Keratinocyte (primary cell): ENCODE data around the gene USP44. TPM values are rescaled to one million over a fixed set of nuclear protein-coding genes. Genes with fewer than 3 reads are reported as not detected.

ENCODE experiments used
- DNase-seq: peaks from one replicate; pipeline ENCODE4 v3.0.0-alpha.2; 2011; ENCODE audit warnings: low read depth, missing footprints, low spot score
- FAIRE-seq: peaks from 2 replicates; lab custom pipeline; 2011; peaks lifted over from hg19 to GRCh38; lab: Jason Lieb, UNC
- H2AFZ ChIP-seq: 2 replicates; pipeline ENCODE4 v1.6.0; 2012; ENCODE audit warnings: low read length, control low read depth, inconsistent platforms; ENCODE audit not compliant: control insufficient read depth
- H3K27ac ChIP-seq: 2 replicates; pipeline ENCODE4 v1.5.1; 2011; ENCODE audit warnings: low read length; ENCODE audit not compliant: control insufficient read depth, insufficient read depth
- H3K27me3 ChIP-seq: 3 replicates; pipeline ENCODE4 v1.6.0; 2011; ENCODE audit warnings: low read length; ENCODE audit not compliant: control insufficient read depth, insufficient read depth; ENCODE audit errors: extremely low read depth
- H3K36me3 ChIP-seq, 2 experiments: 2 replicates in 1 of 2; 3 replicates in 1 of 2; pipeline ENCODE4 v1.5.1; 2011; ENCODE audit warnings: low read length in 2 of 2, mild to moderate bottlenecking in 1 of 2; ENCODE audit not compliant: control insufficient read depth in 2 of 2, insufficient read depth in 2 of 2; ENCODE audit errors: extremely low read depth in 1 of 2
- H3K4me1 ChIP-seq: 3 replicates; pipeline ENCODE4 v1.5.1; 2011; ENCODE audit warnings: low read length; ENCODE audit not compliant: control insufficient read depth, insufficient read depth; ENCODE audit errors: extremely low read depth
- H3K4me2 ChIP-seq: 3 replicates; pipeline ENCODE4 v1.6.0; 2011; ENCODE audit warnings: low read depth, low read length; ENCODE audit not compliant: control insufficient read depth, insufficient read depth; ENCODE audit errors: extremely low read depth
- H3K4me3 ChIP-seq, 3 experiments: fragments of 200-600 bp in 1 of 3; sonication (generic) in 1 of 3; 2 replicates in 2 of 3; 3 replicates in 1 of 3; pipeline ENCODE4 v1.5.1; 2011 to 2016; ENCODE audit warnings: low read length in 3 of 3, mild to moderate bottlenecking in 3 of 3, control low read depth in 2 of 3, inconsistent platforms in 1 of 3, low read depth in 1 of 3, mixed read lengths in 1 of 3, mixed run types in 1 of 3, moderate library complexity in 1 of 3; ENCODE audit not compliant: control insufficient read depth in 2 of 3, insufficient read depth in 2 of 3; ENCODE audit errors: extremely low read depth in 1 of 3
- H3K79me2 ChIP-seq: 2 replicates; pipeline ENCODE4 v1.6.0; 2012; ENCODE audit warnings: low read length; ENCODE audit not compliant: control insufficient read depth, insufficient read depth
- H3K9ac ChIP-seq: 3 replicates; pipeline ENCODE4 v1.6.0; 2011; ENCODE audit warnings: low read length; ENCODE audit not compliant: control insufficient read depth, insufficient read depth; ENCODE audit errors: extremely low read depth
- H3K9me1 ChIP-seq: 3 replicates; pipeline ENCODE4 v1.6.0; 2011; ENCODE audit warnings: low read length; ENCODE audit not compliant: control insufficient read depth, insufficient read depth; ENCODE audit errors: extremely low read depth
- H3K9me3 ChIP-seq: 2 replicates; pipeline ENCODE4 v1.5.1; 2012; ENCODE audit warnings: low read depth, low read length; ENCODE audit not compliant: control insufficient read depth
- H4K20me1 ChIP-seq: 3 replicates; pipeline ENCODE4 v1.6.0; 2011; ENCODE audit warnings: low read length; ENCODE audit not compliant: control insufficient read depth, insufficient read depth; ENCODE audit errors: extremely low read depth
- EZH2 ChIP-seq: IDR thresholded peaks from one replicate; pipeline ENCODE4 v1.6.1; 2012; ENCODE audit warnings: inconsistent platforms, mild to moderate bottlenecking, low read length, moderate library complexity
- dilution Hi-C: fragments of 300-500 bp; cut with MboI; formaldehyde crosslinking; loops from one replicate; pipeline ENCODE4 v1.7.0; 2020; ENCODE audit warnings: low sequenced_read_pairs; ENCODE audit not compliant: extremely low pct_ligation_motif_present
- polyA plus RNA-seq, 5 experiments: library from polyadenylated mRNA; depleted of rRNA in 3 of 5; stranded (reverse) in 3 of 5; stranded (forward) in 1 of 5; unstranded in 1 of 5; fragments of >200 nt; gene quantifications; 1 replicate in 1 of 5; 2 replicates in 3 of 5; 3 replicates in 1 of 5; pipeline versions ENCODE4 v1.2.1 to v1.2.3, GENCODE V29; 2011 to 2012; ENCODE audit warnings: missing spikeins in 2 of 5, low read depth in 1 of 5, low replicate concordance in 1 of 5
- TF ChIP-seq, protein P1 (sequence below), 3 experiments: IDR thresholded peaks in 1 of 3; conservative IDR thresholded peaks in 1 of 3; optimal IDR thresholded peaks in 1 of 3; 2 replicates in 2 of 3; 3 replicates in 1 of 3; pipeline versions ENCODE3 to v1.5.1; 2011; ENCODE audit warnings: low read length in 3 of 3, mild to moderate bottlenecking in 3 of 3, moderate library complexity in 2 of 3, control low read depth in 1 of 3, inconsistent platforms in 1 of 3; ENCODE audit not compliant: insufficient read depth in 2 of 3; ENCODE audit errors: extremely low read depth in 1 of 3

The USP44 gene
- polyA plus RNA-seq, 1 donor (not counting 4 experiments of a cell fraction or from before 2014, with no cell fraction given): 0.18 TPM

DNA sequence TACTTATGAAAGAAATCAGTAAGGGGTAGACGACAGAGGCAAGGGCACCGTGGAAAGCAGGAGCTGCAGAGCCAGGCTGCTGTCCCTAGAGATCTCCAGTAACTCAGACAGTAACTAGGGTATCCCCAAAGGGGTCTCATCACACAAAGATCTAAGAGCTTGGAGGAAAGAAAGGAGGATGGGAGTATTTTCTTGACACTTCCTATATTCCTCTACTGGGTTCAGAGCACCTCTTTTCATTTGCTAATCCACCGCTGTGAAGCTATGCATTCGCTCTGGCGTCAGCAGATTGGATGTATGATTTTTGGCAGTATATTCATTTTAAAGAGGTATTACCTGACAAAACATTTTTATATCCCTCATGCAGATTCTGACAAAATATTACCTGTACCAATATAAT is 12.6 kb downstream of the USP44 start:
- DNase-seq (no peak), FAIRE-seq (no peak)
- TF ChIP-seq EZH2: no peak
- TF ChIP-seq, protein P1, sequence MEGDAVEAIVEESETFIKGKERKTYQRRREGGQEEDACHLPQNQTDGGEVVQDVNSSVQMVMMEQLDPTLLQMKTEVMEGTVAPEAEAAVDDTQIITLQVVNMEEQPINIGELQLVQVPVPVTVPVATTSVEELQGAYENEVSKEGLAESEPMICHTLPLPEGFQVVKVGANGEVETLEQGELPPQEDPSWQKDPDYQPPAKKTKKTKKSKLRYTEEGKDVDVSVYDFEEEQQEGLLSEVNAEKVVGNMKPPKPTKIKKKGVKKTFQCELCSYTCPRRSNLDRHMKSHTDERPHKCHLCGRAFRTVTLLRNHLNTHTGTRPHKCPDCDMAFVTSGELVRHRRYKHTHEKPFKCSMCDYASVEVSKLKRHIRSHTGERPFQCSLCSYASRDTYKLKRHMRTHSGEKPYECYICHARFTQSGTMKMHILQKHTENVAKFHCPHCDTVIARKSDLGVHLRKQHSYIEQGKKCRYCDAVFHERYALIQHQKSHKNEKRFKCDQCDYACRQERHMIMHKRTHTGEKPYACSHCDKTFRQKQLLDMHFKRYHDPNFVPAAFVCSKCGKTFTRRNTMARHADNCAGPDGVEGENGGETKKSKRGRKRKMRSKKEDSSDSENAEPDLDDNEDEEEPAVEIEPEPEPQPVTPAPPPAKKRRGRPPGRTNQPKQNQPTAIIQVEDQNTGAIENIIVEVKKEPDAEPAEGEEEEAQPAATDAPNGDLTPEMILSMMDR (optimal IDR thresholded peaks at IDR 0.05 in 1 of 3, IDR thresholded peaks at IDR 0.05 in 1 of 3, conservative IDR thresholded peaks at IDR 0.05 in 1 of 3; ENCODE audit: extremely low read depth in 1 of 3, insufficient read depth in 2 of 3, low read length in 3 of 3): no peak
- H3K4me2 ChIP-seq: no peak overlapping the region
- H3K9me1 ChIP-seq: no peaks in the 10 kb centered on the region
- H3K27me3 ChIP-seq: no peaks in the 10 kb centered on the region
- no peak overlapping the region for H2AFZ ChIP-seq
- H3K27ac ChIP-seq: no peak overlapping the region
- dilution Hi-C loops: no loop called here
- H3K4me1 ChIP-seq: no peaks in the 10 kb centered on the region
- H3K79me2 ChIP-seq: no peaks in the 10 kb centered on the region
- no peaks in the 10 kb centered on the region for H3K9me3 ChIP-seq
- H4K20me1 ChIP-seq: no peaks in the 10 kb centered on the region
- H3K9ac ChIP-seq: no peak overlapping the region
- H3K4me3 ChIP-seq: no peak overlapping the region
- H3K36me3 ChIP-seq: no peaks in the 10 kb centered on the region

DNA sequence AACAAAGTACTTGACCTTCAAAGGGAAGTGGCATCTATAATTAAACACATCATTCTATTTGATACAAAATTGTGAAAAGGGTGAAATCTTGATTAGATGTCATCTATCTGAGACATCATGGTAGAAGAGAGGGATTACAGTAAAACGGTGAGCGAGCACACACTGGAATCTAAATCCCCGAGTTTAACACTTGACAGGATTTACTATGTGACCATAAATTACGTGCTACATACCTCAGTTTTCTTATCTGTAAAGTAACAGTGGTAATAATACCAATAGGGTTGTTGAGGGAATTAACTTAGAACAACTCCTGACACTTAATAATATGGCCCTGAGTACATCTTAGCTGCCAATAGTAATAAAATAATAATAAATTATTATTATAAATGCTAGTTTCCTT is 13.3 kb downstream of the USP44 start:
- no peak overlapping the region for H3K27ac ChIP-seq
- DNase-seq (no peak), FAIRE-seq (no peak)
- no peaks in the 10 kb centered on the region for H3K9me3 ChIP-seq
- no peaks in the 10 kb centered on the region for H4K20me1 ChIP-seq
- H3K4me3 ChIP-seq: no peak overlapping the region
- H3K36me3 ChIP-seq: no peaks in the 10 kb centered on the region
- TF ChIP-seq, protein P1 (optimal IDR thresholded peaks at IDR 0.05 in 1 of 3, IDR thresholded peaks at IDR 0.05 in 1 of 3, conservative IDR thresholded peaks at IDR 0.05 in 1 of 3; ENCODE audit: extremely low read depth in 1 of 3, insufficient read depth in 2 of 3, low read length in 3 of 3): no peak
- no peak for TF ChIP-seq EZH2
- no peak overlapping the region for H2AFZ ChIP-seq
- H3K9ac ChIP-seq: no peak overlapping the region
- no peaks in the 10 kb centered on the region for H3K27me3 ChIP-seq
- no peak overlapping the region for H3K4me2 ChIP-seq
- dilution Hi-C loops: no loop called here
- peaks cover under 1% of the 10 kb centered on the region for H3K4me1 ChIP-seq
- no peaks in the 10 kb centered on the region for H3K79me2 ChIP-seq
- no peaks in the 10 kb centered on the region for H3K9me1 ChIP-seq
